KMS-11 (cell line): ENCODE results near the gene CLDN24.

ENCODE experiments used
- H2AFZ ChIP-seq: fragments of 200-600 bp; sonication (generic); 2 replicates; pipeline ENCODE4 v1.6.1; 2016; ENCODE audit warnings: antibody characterized with exemption, mixed run types, low read depth
- H3K27ac ChIP-seq: fragments of 200-600 bp; sonication (generic); 2 replicates; pipeline ENCODE4 v1.6.1; 2016; ENCODE audit warnings: mild to moderate bottlenecking, mixed run types
- H3K27me3 ChIP-seq: fragments of 200-600 bp; sonication (generic); 2 replicates; pipeline ENCODE4 v1.6.1; 2017; ENCODE audit warnings: mild to moderate bottlenecking, low read depth, mixed run types, moderate library complexity; ENCODE audit not compliant: insufficient read depth
- H3K36me3 ChIP-seq: fragments of 200-600 bp; sonication (generic); 2 replicates; pipeline ENCODE4 v1.6.1; 2017; ENCODE audit warnings: mild to moderate bottlenecking, mixed run types; ENCODE audit not compliant: insufficient read depth
- H3K4me1 ChIP-seq: fragments of 200-600 bp; sonication (generic); 2 replicates; pipeline ENCODE4 v1.6.1; 2016; ENCODE audit warnings: mild to moderate bottlenecking, low read depth, mixed run types; ENCODE audit not compliant: poor library complexity, severe bottlenecking
- H3K4me2 ChIP-seq: fragments of 200-600 bp; sonication (generic); 2 replicates; pipeline ENCODE4 v1.7.0; 2016; ENCODE audit warnings: mild to moderate bottlenecking, mixed run types
- H3K4me3 ChIP-seq: fragments of 200-600 bp; sonication (generic); IDR thresholded peaks from 2 replicates; pipeline ENCODE4 v1.6.1; 2017; ENCODE audit warnings: low read depth, low read length, mixed read lengths; ENCODE audit not compliant: insufficient read depth
- H3K79me2 ChIP-seq: fragments of 200-600 bp; sonication (generic); 2 replicates; pipeline ENCODE4 v1.6.1; 2016; ENCODE audit warnings: low read depth, mixed run types; ENCODE audit not compliant: insufficient read depth
- H3K9ac ChIP-seq: fragments of 200-600 bp; sonication (generic); 2 replicates; pipeline ENCODE4 v1.6.1; 2016; ENCODE audit warnings: mild to moderate bottlenecking, mixed run types
- H4K20me1 ChIP-seq: fragments of 200-600 bp; sonication (generic); 2 replicates; pipeline ENCODE4 v1.6.1; 2016; ENCODE audit warnings: mild to moderate bottlenecking, mixed run types; ENCODE audit not compliant: insufficient read depth
- CTCF ChIP-seq: fragments of 200-600 bp; sonication (generic); conservative IDR thresholded peaks from 2 replicates; pipeline ENCODE4 v1.6.1; 2017; ENCODE audit warnings: low read depth, mild to moderate bottlenecking, antibody characterized with exemption, low read length, moderate library complexity, mixed read lengths

The CLDN24 gene

GRCh38 chr4:183358215-183358755, 36.1 kb upstream of the CLDN24 start:
- H3K4me2 ChIP-seq: no peak overlapping the region
- no peak overlapping the region for H3K4me3 ChIP-seq
- no peaks in the 10 kb centered on the region for H3K4me1 ChIP-seq
- H3K27ac ChIP-seq: no peak overlapping the region
- TF ChIP-seq CTCF: no peak
- no peak overlapping the region for H2AFZ ChIP-seq
- H3K27me3 ChIP-seq: no peaks in the 10 kb centered on the region
- H4K20me1 ChIP-seq: no peaks in the 10 kb centered on the region
- H3K79me2 ChIP-seq: no peaks in the 10 kb centered on the region
- H3K9ac ChIP-seq: no peak overlapping the region
- no peaks in the 10 kb centered on the region for H3K36me3 ChIP-seq

- Histone ChIP-seq H3K79me2 (no peaks in the 10 kb centered on the region), H3K27me3 (no peaks in the 10 kb centered on the region), H2AFZ (no peak overlapping the region), H3K9ac (no peak overlapping the region), H3K27ac (no peak overlapping the region), H3K4me2 (no peak overlapping the region), H3K4me1 (no peaks in the 10 kb centered on the region), H4K20me1 (no peaks in the 10 kb centered on the region), H3K36me3 (no peaks in the 10 kb centered on the region), H3K4me3 (no peak overlapping the region)
- TF ChIP-seq CTCF: no peak
These were observed 34.9 kb upstream of the CLDN24 start for GRCh38 chr4:183356931-183357675.

GRCh38 chr4:183356173-183356830, 34.1 kb upstream of the CLDN24 start:
- Histone ChIP-seq H3K36me3 (no peaks in the 10 kb centered on the region), H4K20me1 (no peaks in the 10 kb centered on the region), H2AFZ (no peak overlapping the region), H3K4me2 (no peak overlapping the region), H3K79me2 (no peaks in the 10 kb centered on the region), H3K4me1 (no peaks in the 10 kb centered on the region), H3K27me3 (no peaks in the 10 kb centered on the region), H3K27ac (no peak overlapping the region), H3K4me3 (no peak overlapping the region), H3K9ac (no peak overlapping the region)
- TF ChIP-seq CTCF: no peak

GRCh38 chr4:183355405-183355804, 33.2 kb upstream of the CLDN24 start:
- H3K79me2 ChIP-seq: no peaks in the 10 kb centered on the region
- H3K27ac ChIP-seq: no peak overlapping the region
- TF ChIP-seq CTCF: no peak
- no peaks in the 10 kb centered on the region for H4K20me1 ChIP-seq
- H3K4me2 ChIP-seq: no peak overlapping the region
- no peak overlapping the region for H3K9ac ChIP-seq
- no peak overlapping the region for H2AFZ ChIP-seq
- H3K4me3 ChIP-seq: no peak overlapping the region
- no peaks in the 10 kb centered on the region for H3K36me3 ChIP-seq
- H3K27me3 ChIP-seq: no peaks in the 10 kb centered on the region
- no peaks in the 10 kb centered on the region for H3K4me1 ChIP-seq
